Colonic mucosa (tissue), 4 donors: Measurements from ENCODE around the gene NCSTN. TPM values are rescaled to one million over a fixed set of nuclear protein-coding genes. Genes with fewer than 3 reads are reported as not detected.

Experiments
- DNase-seq: peaks from one replicate; pipeline ENCODE4 v3.0.0-alpha.2; 2020
- H3K27ac ChIP-seq: fragments of 200-600 bp; one replicate; pipeline ENCODE4 v1.8.0; 2021
- H3K27me3 ChIP-seq: fragments of 200-600 bp; one replicate; pipeline ENCODE4 v1.8.0; 2021
- H3K36me3 ChIP-seq: fragments of 200-600 bp; one replicate; pipeline ENCODE4 v1.8.0; 2021
- H3K4me1 ChIP-seq: fragments of 200-600 bp; one replicate; pipeline ENCODE4 v1.8.0; 2021; ENCODE audit warnings: mild to moderate bottlenecking
- H3K4me3 ChIP-seq: fragments of 200-600 bp; one replicate; pipeline ENCODE4 v1.8.0; 2021
- H3K9ac ChIP-seq, 2 donors: one replicate each; pipeline ENCODE4 v1.7.0; 2013; ENCODE audit warnings: control low read depth in 2 of 2, low read depth in 2 of 2, low read length in 2 of 2
- H3K9me3 ChIP-seq: fragments of 200-600 bp; one replicate; pipeline ENCODE4 v1.8.0; 2021
- CTCF ChIP-seq: fragments of 200-600 bp; IDR thresholded peaks from one replicate; pipeline ENCODE4 v1.8.0; 2022; ENCODE audit warnings: antibody characterized with exemption, mild to moderate bottlenecking
- intact Hi-C: fragments of 100-400 bp; cut with DNase I; formaldehyde crosslinking; loops from one replicate; pipeline ENCODE4 v1.14.1; 2022
- total RNA-seq, 2 donors: library from RNA; stranded (reverse); fragmentation: NEBNext Ultra II Directional in 1 of 2; extraction: Animal tissue kit (Norgen Biotek cat#: 25700) in 1 of 2; gene quantifications; one replicate each; pipeline ENCODE4 v1.2.1, GENCODE V29; 2021
- donor health status: healthy.
- donor health status: DM: no; HTN: no; CAD: no.
- donor health status: DM: no; HTN: no; CAD: no.

Gene NCSTN
- total RNA-seq, 2 donors from 2014 or later, result 83.5 to 88.0 TPM

- no peak for TF ChIP-seq CTCF
- Histone ChIP-seq H3K36me3 (peaks cover 37% of the 10 kb centered on the region), H3K27me3 (no peaks in the 10 kb centered on the region), H3K27ac (no peak overlapping the region), H3K4me3 (no peak overlapping the region), H3K9me3 (no peaks in the 10 kb centered on the region), H3K9ac (no peak overlapping the region), H3K4me1 (no peaks in the 10 kb centered on the region)
- intact Hi-C loops, result loop anchor here (5.0 kb wide), 1 partner anchor 34 kb away; no protein-coding TSS in a partner anchor
- no peak for DNase-seq
Observed at GRCh38 chr1:160326418-160326817, 16.8 kb upstream of the NCSTN start.

GRCh38 chr1:160328184-160328583 is 15.0 kb upstream of the NCSTN start:
- H3K9ac ChIP-seq, result no peak overlapping the region

GRCh38 chr1:160330119-160330518 is 13.1 kb upstream of the NCSTN start:
- intact Hi-C loops, result no loop called here
- TF ChIP-seq CTCF, result no peak
- Histone ChIP-seq H3K36me3 (peaks cover 58% of the 10 kb centered on the region), H3K27ac (no peak overlapping the region), H3K9ac (no peak overlapping the region), H3K4me3 (no peak overlapping the region), H3K9me3 (no peaks in the 10 kb centered on the region), H3K4me1 (no peaks in the 10 kb centered on the region), H3K27me3 (no peaks in the 10 kb centered on the region)
- no peak for DNase-seq

More at GRCh38 chr1:160328184-160328583, 15.0 kb upstream of the NCSTN start:
- H3K4me1 ChIP-seq, result no peaks in the 10 kb centered on the region
- intact Hi-C loops, result loop anchor here (5.0 kb wide), 1 partner anchor 36 kb away; no protein-coding TSS in a partner anchor
- H3K4me3 ChIP-seq, result no peak overlapping the region
- no peak for TF ChIP-seq CTCF
- H3K27ac ChIP-seq, result no peak overlapping the region
- H3K36me3 ChIP-seq, result peaks cover 52% of the 10 kb centered on the region
- no peaks in the 10 kb centered on the region for H3K9me3 ChIP-seq
- no peaks in the 10 kb centered on the region for H3K27me3 ChIP-seq
- no peak for DNase-seq

- H3K36me3 ChIP-seq, result peaks cover 54% of the 10 kb centered on the region
- DNase-seq, result no peak
- H3K4me3 ChIP-seq, result no peak overlapping the region
- H3K27ac ChIP-seq, result no peak overlapping the region
- H3K27me3 ChIP-seq, result no peaks in the 10 kb centered on the region
- H3K4me1 ChIP-seq, result no peaks in the 10 kb centered on the region
- intact Hi-C loops, result no loop called here
- no peak for TF ChIP-seq CTCF
- no peaks in the 10 kb centered on the region for H3K9me3 ChIP-seq
- no peak overlapping the region for H3K9ac ChIP-seq
Observed at GRCh38 chr1:160332516-160332915, 10.7 kb upstream of the NCSTN start.

GRCh38 chr1:160338580-160338979 is 4.6 kb upstream of the NCSTN start:
- no peaks in the 10 kb centered on the region for H3K9me3 ChIP-seq
- DNase-seq, result no peak
- H3K36me3 ChIP-seq, result peaks cover 20% of the 10 kb centered on the region
- peaks cover 9% of the 10 kb centered on the region for H3K4me1 ChIP-seq
- TF ChIP-seq CTCF, result no peak
- H3K27ac ChIP-seq, result no peak overlapping the region
- H3K9ac ChIP-seq, result no peak overlapping the region
- H3K4me3 ChIP-seq, result no peak overlapping the region
- intact Hi-C loops, result no loop called here
- no peaks in the 10 kb centered on the region for H3K27me3 ChIP-seq
